ENCODE results near the gene EIF3F. TPM values are rescaled to one million over a fixed set of nuclear protein-coding genes. Genes with fewer than 3 reads are reported as not detected.

EIF3F gene
- total RNA-seq, 2 donors from 2014 or later, result 320 to 342 TPM

Other genes starting within 250 kb of the EIF3F start
- not detected for gene OR5P2, start 190.4 kb upstream of the EIF3F start, total RNA-seq
- gene OR5P3, start 156.5 kb upstream of the EIF3F start, total RNA-seq, result not detected
- gene OR10A6, start 56.1 kb upstream of the EIF3F start, total RNA-seq, result not detected
- gene OR10A3, start 45.6 kb upstream of the EIF3F start, total RNA-seq, result not detected
- not detected for gene NLRP10, start 21.9 kb upstream of the EIF3F start, total RNA-seq
- under 1 TPM; 0.28 to 0.50 TPM for gene TUB, start 93.9 kb downstream of the EIF3F start, total RNA-seq
- 10 to 100 TPM; 11.5 to 13.4 TPM for gene RIC3, start 181.7 kb downstream of the EIF3F start, total RNA-seq